Esophagus (tissue), 2 donors: Measurements from ENCODE around the gene BLVRA. TPM values are rescaled to one million over a fixed set of nuclear protein-coding genes. Genes with fewer than 3 reads are reported as not detected.
"Not testable (repeated sequence)": the region's sequence is repeated elsewhere in the genome, so short reads cannot be mapped to it uniquely, and the experiment has no call there.

Experiments
- H3K27ac ChIP-seq, 2 donors: one replicate each; pipeline ENCODE4 v1.5.1; 2013; ENCODE audit warnings: low read depth in 2 of 2, mild to moderate bottlenecking in 2 of 2, inconsistent platforms in 1 of 2, low read length in 1 of 2, moderate library complexity in 1 of 2
- H3K27me3 ChIP-seq, 2 donors: one replicate each; pipeline ENCODE4 v1.6.1; 2013; ENCODE audit warnings: low read length in 2 of 2, control low read depth in 1 of 2, mild to moderate bottlenecking in 1 of 2; ENCODE audit not compliant: insufficient read depth in 2 of 2, control insufficient read depth in 1 of 2
- H3K36me3 ChIP-seq, 2 donors: one replicate each; pipeline ENCODE4 v1.6.1; 2013; ENCODE audit warnings: low read length in 1 of 2; ENCODE audit not compliant: control insufficient read depth in 2 of 2, insufficient read depth in 2 of 2
- H3K4me1 ChIP-seq, 2 donors: one replicate each; pipeline ENCODE4 v1.6.1; 2013; ENCODE audit warnings: low read length in 1 of 2; ENCODE audit not compliant: control insufficient read depth in 2 of 2, insufficient read depth in 2 of 2
- H3K4me3 ChIP-seq, 2 donors: one replicate each; pipeline ENCODE4 v1.5.1; 2013; ENCODE audit warnings: low read length in 2 of 2, mild to moderate bottlenecking in 2 of 2, low read depth in 1 of 2, moderate library complexity in 1 of 2
- H3K9me3 ChIP-seq, 2 donors: one replicate each; pipeline ENCODE4 v1.6.1; 2013; ENCODE audit warnings: mild to moderate bottlenecking in 2 of 2, low read depth in 1 of 2, low read length in 1 of 2, moderate library complexity in 1 of 2; ENCODE audit not compliant: control insufficient read depth in 2 of 2, insufficient read depth in 1 of 2
- WGBS, 2 donors: extraction: QIAGEN DNeasy Blood & Tissue Kit; methylation state at CpG; one replicate each; pipeline ENCODE4 v1.1.7; 2013; 5-methylcytosine and 5-hydroxymethylcytosine counted together
- polyA plus RNA-seq, 2 donors: library from polyadenylated mRNA; stranded (reverse); fragments of 200-250 nt; gene quantifications; one replicate each; pipeline ENCODE4 v1.2.3, GENCODE V29; 2013
- donor health status: healthy with polysubstance abuse.
- donor health status: Bipolar disorder and iron deficiency.

Gene BLVRA
- polyA plus RNA-seq, 2 donors = 58.5 to 87.5 TPM

GRCh38 chr7:43779045-43779812, 20.7 kb downstream of the BLVRA start:
- Histone ChIP-seq H3K4me3 (no peak overlapping the region), H3K4me1 (peaks cover 0 to 2% of the 10 kb centered on the region in 2 donors), H3K27me3 (no peaks in the 10 kb centered on the region), H3K9me3 (no peaks in the 10 kb centered on the region), H3K27ac (peak overlapping the region; percentile 41 to 73), H3K36me3 (no peaks in the 10 kb centered on the region)
- WGBS, 2 donors = 77 to 85% methylated on average over 14 of the region's 14 CpGs

GRCh38 chr7:43781726-43782607, 23.5 kb downstream of the BLVRA start:
- Histone ChIP-seq H3K27ac (no peak overlapping the region), H3K36me3 (no peaks in the 10 kb centered on the region), H3K4me3 (no peak overlapping the region), H3K9me3 (no peaks in the 10 kb centered on the region), H3K27me3 (no peaks in the 10 kb centered on the region), H3K4me1 (peaks cover 0 to 2% of the 10 kb centered on the region in 2 donors)
- WGBS, 2 donors = 74 to 76% methylated on average over 10 of the region's 10 CpGs

- 88 to 91% methylated on average over 8 of the region's 8 CpGs for WGBS, 2 donors
- Histone ChIP-seq H3K27ac (no peak overlapping the region), H3K4me3 (no peak overlapping the region), H3K36me3 (peaks cover 0 to 3% of the 10 kb centered on the region in 2 donors), H3K27me3 (no peaks in the 10 kb centered on the region), H3K9me3 (no peaks in the 10 kb centered on the region), H3K4me1 (peaks cover 0 to 2% of the 10 kb centered on the region in 2 donors)
Measured at GRCh38 chr7:43782768-43783555, 24.5 kb downstream of the BLVRA start.

GRCh38 chr7:43784030-43784584, 25.6 kb downstream of the BLVRA start:
- Histone ChIP-seq H3K4me3 (no peak overlapping the region), H3K27ac (no peak overlapping the region), H3K4me1 (no peaks in the 10 kb centered on the region), H3K36me3 (peaks cover 0 to 3% of the 10 kb centered on the region in 2 donors), H3K27me3 (no peaks in the 10 kb centered on the region), H3K9me3 (no peaks in the 10 kb centered on the region)
- WGBS, 2 donors = 93 to 95% methylated on average over 5 of the region's 5 CpGs

GRCh38 chr7:43784585-43785087, 26.2 kb downstream of the BLVRA start:
- 87% methylated on average over 8 of the region's 8 CpGs for WGBS, 2 donors
- not testable (repeated sequence) for H3K36me3 ChIP-seq, H3K27ac ChIP-seq, H3K9me3 ChIP-seq, H3K4me3 ChIP-seq, H3K27me3 ChIP-seq, H3K4me1 ChIP-seq

GRCh38 chr7:43785420-43785819, 26.9 kb downstream of the BLVRA start:
- H3K4me1 ChIP-seq = peaks cover 0 to 4% of the 10 kb centered on the region in 2 donors
- H3K36me3 ChIP-seq = peaks cover 0 to 13% of the 10 kb centered on the region in 2 donors
- peaks cover 0 to 3% of the 10 kb centered on the region in 2 donors for H3K9me3 ChIP-seq
- WGBS, 2 donors = 69 to 82% methylated on average over 2 of the region's 2 CpGs
- H3K27me3 ChIP-seq = no peaks in the 10 kb centered on the region
- no peak overlapping the region for H3K27ac ChIP-seq
- H3K4me3 ChIP-seq = no peak overlapping the region

- Histone ChIP-seq H3K36me3 (peaks cover 0 to 18% of the 10 kb centered on the region in 2 donors), H3K9me3 (peaks cover 0 to 3% of the 10 kb centered on the region in 2 donors), H3K27me3 (no peaks in the 10 kb centered on the region), H3K4me1 (peaks cover 0 to 4% of the 10 kb centered on the region in 2 donors), H3K4me3 (no peak overlapping the region), H3K27ac (no peak overlapping the region)
- 89 to 90% methylated on average over 14 of the region's 14 CpGs for WGBS, 2 donors
Measured at GRCh38 chr7:43787771-43788170, 29.3 kb downstream of the BLVRA start.

- Histone ChIP-seq H3K27ac (no peak overlapping the region), H3K27me3 (no peaks in the 10 kb centered on the region), H3K9me3 (peaks cover 0 to 3% of the 10 kb centered on the region in 2 donors), H3K4me1 (peaks cover 0 to 4% of the 10 kb centered on the region in 2 donors), H3K4me3 (no peak overlapping the region), H3K36me3 (peaks cover 0 to 18% of the 10 kb centered on the region in 2 donors)
- 95% methylated on average over 5 of the region's 5 CpGs for WGBS, 2 donors
Measured at GRCh38 chr7:43790006-43790405, 31.5 kb downstream of the BLVRA start.

- Histone ChIP-seq H3K4me1 (peaks cover 0 to 4% of the 10 kb centered on the region in 2 donors), H3K36me3 (peaks cover 0 to 18% of the 10 kb centered on the region in 2 donors), H3K9me3 (peaks cover 0 to 3% of the 10 kb centered on the region in 2 donors), H3K27ac (no peak overlapping the region), H3K27me3 (no peaks in the 10 kb centered on the region), H3K4me3 (no peak overlapping the region)
- 77 to 86% methylated on average over 5 of the region's 5 CpGs for WGBS, 2 donors
Measured at GRCh38 chr7:43790834-43791233, 32.4 kb downstream of the BLVRA start.
